ENCODE data around the gene GATM. TPM values are rescaled to one million over a fixed set of nuclear protein-coding genes. Genes with fewer than 3 reads are reported as not detected.

The GATM gene
- total RNA-seq, 4 donors from 2014 or later = 11.1 to 20.7 (median 16.7) TPM

DNA sequence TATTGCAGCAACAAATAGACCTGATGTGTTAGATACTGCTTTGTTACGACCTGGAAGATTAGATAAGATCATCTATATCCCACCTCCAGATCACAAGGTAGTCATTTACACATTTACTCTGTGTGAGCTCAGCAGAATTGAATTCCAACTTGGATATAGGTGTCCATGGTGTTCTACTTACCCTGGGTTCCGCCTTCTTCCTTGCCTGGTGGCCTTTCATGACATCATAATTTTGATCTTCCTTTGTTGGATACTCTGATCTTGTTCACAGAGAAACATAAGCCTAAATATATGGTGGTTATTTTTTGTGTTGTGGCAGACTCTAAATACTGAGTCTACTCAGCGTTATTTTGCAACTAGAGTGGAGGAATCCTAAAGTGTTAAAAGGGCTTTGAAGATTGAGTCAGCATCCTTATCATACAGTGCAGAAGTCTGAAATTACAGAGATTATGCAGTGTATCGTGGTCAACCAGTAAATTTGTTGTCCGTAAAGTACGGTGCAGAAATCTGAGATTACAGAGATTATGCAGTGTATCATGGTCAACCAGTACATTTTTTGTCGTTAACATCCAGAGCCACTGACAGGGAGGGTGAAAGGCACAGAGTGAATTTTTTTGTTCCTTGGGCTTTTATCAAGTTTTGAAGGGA is 39.1 kb upstream of the GATM start:
- H3K9me3 ChIP-seq = no peaks in the 10 kb centered on the region
- H3K27ac ChIP-seq = no peak overlapping the region
- H3K27me3 ChIP-seq = no peaks in the 10 kb centered on the region
- H3K4me3 ChIP-seq = no peak overlapping the region
- H3K36me3 ChIP-seq = peaks cover 12 to 99% (median 58%) of the 10 kb centered on the region in 3 donors
- peaks cover 0 to 7% (median 0%) of the 10 kb centered on the region in 3 donors for H3K4me1 ChIP-seq
- no peak for TF ChIP-seq CTCF (IDR thresholded peaks at IDR 0.05)
- no peak for TF ChIP-seq POLR2A (IDR thresholded peaks at IDR 0.05)
- DNase-seq = no peak
- intact Hi-C loops (cut with DNase I) = no loop called here
- WGBS, 2 donors = 97 to 100% methylated on average over 7 of the region's 7 CpGs

DNA sequence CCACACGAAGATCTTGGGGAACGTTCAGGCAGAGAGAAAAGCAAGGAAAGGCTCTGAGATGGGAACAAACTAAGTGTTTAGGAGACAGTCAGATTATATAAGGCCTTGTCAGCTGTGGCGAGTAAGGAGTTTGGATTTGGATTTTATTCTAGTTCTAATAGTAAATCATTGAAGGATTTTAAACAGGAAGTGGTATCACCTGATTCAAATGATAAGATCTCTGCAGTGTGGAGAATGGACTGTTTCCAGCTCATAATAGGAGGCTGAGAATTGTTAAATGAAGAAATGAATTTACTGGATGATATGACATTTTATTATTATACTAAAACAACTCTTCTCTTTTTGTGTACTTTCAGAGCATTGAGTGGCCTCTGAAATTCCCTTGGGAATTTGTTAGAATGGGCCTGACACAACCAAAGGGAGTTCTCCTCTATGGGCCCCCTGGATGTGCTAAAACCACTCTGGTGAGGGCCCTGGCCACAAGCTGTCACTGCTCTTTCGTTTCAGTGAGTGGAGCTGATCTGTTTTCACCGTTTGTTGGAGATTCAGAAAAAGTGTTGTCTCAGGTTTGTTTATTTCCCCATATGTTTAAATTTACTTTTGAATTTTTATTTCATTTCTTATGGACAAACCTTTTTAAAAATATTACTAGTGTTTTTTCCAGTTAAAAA is 36.0 kb upstream of the GATM start:
- DNase-seq = no peak
- TF ChIP-seq CTCF (IDR thresholded peaks at IDR 0.05) (no peak), POLR2A (IDR thresholded peaks at IDR 0.05) (no peak)
- H3K9me3 ChIP-seq = no peaks in the 10 kb centered on the region
- no peak overlapping the region for H3K27ac ChIP-seq
- H3K4me1 ChIP-seq = peaks cover 0 to 7% (median 0%) of the 10 kb centered on the region in 3 donors
- no peak overlapping the region for H3K4me3 ChIP-seq
- no peaks in the 10 kb centered on the region for H3K27me3 ChIP-seq
- intact Hi-C loops (cut with DNase I) = no loop called here
- H3K36me3 ChIP-seq = peaks cover 24 to 100% (median 64%) of the 10 kb centered on the region in 3 donors
- WGBS, 2 donors = 70 to 75% methylated on average over 5 of the region's 5 CpGs

- H3K4me3 ChIP-seq = no peak overlapping the region
- DNase-seq = no peak
- H3K36me3 ChIP-seq = peaks cover 16 to 97% (median 45%) of the 10 kb centered on the region in 3 donors
- TF ChIP-seq CTCF (IDR thresholded peaks at IDR 0.05) = no peak
- H3K27me3 ChIP-seq = no peaks in the 10 kb centered on the region
- H3K4me1 ChIP-seq = peaks cover 0 to 32% (median 2%) of the 10 kb centered on the region in 3 donors
- no peaks in the 10 kb centered on the region for H3K9me3 ChIP-seq
- intact Hi-C loops (cut with DNase I) = no loop called here
- WGBS, 2 donors = 86 to 93% methylated on average over 5 of the region's 5 CpGs
- peak overlapping the region in 2 of 4 donors; percentile 19 to 36 for H3K27ac ChIP-seq
Observed at GRCh38 chr15:45409596-45409995, 31.3 kb upstream of the GATM start.

DNA sequence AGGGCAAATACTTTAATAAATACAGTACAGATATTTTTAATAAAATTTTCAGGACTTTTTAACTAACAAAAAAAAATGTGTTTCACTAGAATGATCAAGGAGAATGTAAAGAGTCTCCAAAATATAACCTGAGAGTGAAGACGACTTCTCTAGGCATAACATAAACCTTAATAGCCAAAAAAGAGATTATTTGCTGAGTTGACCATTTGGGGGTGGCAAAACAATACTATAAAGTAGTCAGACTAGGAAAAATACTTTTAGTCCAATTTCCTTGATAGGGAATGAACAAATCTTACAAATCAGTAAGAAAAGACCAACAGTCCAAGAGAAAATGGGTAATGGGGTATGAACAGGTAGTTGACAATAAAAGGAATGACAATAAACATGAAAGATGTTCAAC is 29.4 kb upstream of the GATM start:
- H3K4me3 ChIP-seq = no peak overlapping the region
- 86 to 88% methylated on average over 1 of the region's 1 CpG for WGBS, 2 donors
- DNase-seq = no peak
- intact Hi-C loops (cut with DNase I) = no loop called here
- peaks cover 0 to 38% (median 10%) of the 10 kb centered on the region in 3 donors for H3K4me1 ChIP-seq
- TF ChIP-seq CTCF (IDR thresholded peaks at IDR 0.05) = no peak
- no peaks in the 10 kb centered on the region for H3K9me3 ChIP-seq
- peaks cover 16 to 79% (median 32%) of the 10 kb centered on the region in 3 donors for H3K36me3 ChIP-seq
- no peaks in the 10 kb centered on the region for H3K27me3 ChIP-seq
- no peak overlapping the region for H3K27ac ChIP-seq

Data from esophagus squamous epithelium (tissue), 5 donors.